RCC 7860 (cell line): ENCODE data around the gene GATC.

Experiments
- DNase-seq: peaks from one replicate; pipeline ENCODE4 v3.0.0-alpha.2; 2015; ENCODE audit warnings: low spot score
- FAIRE-seq: peaks from 2 replicates; lab custom pipeline; 2012; peaks lifted over from hg19 to GRCh38; lab: Jason Lieb, UNC

GATC gene

GRCh38 chr12:120445911-120446843 lies at the start of gene GATC, which contains the start of gene TRIAP1:
TSS of gene GATC (plus strand) at chr12:120446444. CDS start at chr12:120446481, 37 bp downstream.
TSS of gene TRIAP1 (minus strand) at chr12:120446384. CDS start at chr12:120446372, 12 bp downstream.
- peak; percentile 59 for DNase-seq

GRCh38 chr12:120397824-120398540 lies 48.3 kb upstream of the GATC start:
- FAIRE-seq = no peak

More at GRCh38 chr12:120445911-120446843, at the start of gene GATC, which contains the start of gene TRIAP1:
- no peak for FAIRE-seq

GRCh38 chr12:120399531-120399930 lies 46.7 kb upstream of the GATC start:
- FAIRE-seq (no peak), DNase-seq (no peak)

More at GRCh38 chr12:120397824-120398540, 48.3 kb upstream of the GATC start:
- no peak for DNase-seq

GRCh38 chr12:120402217-120402616 lies 44.0 kb upstream of the GATC start:
- no peak for FAIRE-seq
- no peak for DNase-seq

GRCh38 chr12:120403869-120404268 lies 42.4 kb upstream of the GATC start:
- no peak for FAIRE-seq

GRCh38 chr12:120404271-120404670 lies 42.0 kb upstream of the GATC start:
- no peak for FAIRE-seq
- no peak for DNase-seq

More at GRCh38 chr12:120403869-120404268, 42.4 kb upstream of the GATC start:
- no peak for DNase-seq

- no peak for FAIRE-seq
These were observed 40.2 kb upstream of the GATC start for GRCh38 chr12:120406069-120406468.

GRCh38 chr12:120406553-120406952 lies 39.7 kb upstream of the GATC start:
- FAIRE-seq (no peak), DNase-seq (no peak)

More at GRCh38 chr12:120406069-120406468, 40.2 kb upstream of the GATC start:
- no peak for DNase-seq

- DNase-seq (no peak), FAIRE-seq (no peak)
These were observed 37.5 kb upstream of the GATC start for GRCh38 chr12:120408771-120409170.

GRCh38 chr12:120412421-120412820 lies 33.8 kb upstream of the GATC start:
- DNase-seq (no peak), FAIRE-seq (no peak)

GRCh38 chr12:120413901-120414695 lies 32.1 kb upstream of the GATC start:
- no peak for FAIRE-seq
- DNase-seq = no peak

GRCh38 chr12:120416490-120417216 lies 29.6 kb upstream of the GATC start:
- FAIRE-seq = no peak
- no peak for DNase-seq

- DNase-seq (no peak), FAIRE-seq (no peak)
These were observed 28.2 kb upstream of the GATC start for GRCh38 chr12:120417917-120418580.

GRCh38 chr12:120421701-120422100 lies 24.5 kb upstream of the GATC start:
- DNase-seq (no peak), FAIRE-seq (no peak)

- FAIRE-seq (no peak), DNase-seq (no peak)
These were observed 23.3 kb upstream of the GATC start for GRCh38 chr12:120422892-120423456.

- no peak for DNase-seq
- no peak for FAIRE-seq
These were observed 20.4 kb upstream of the GATC start for GRCh38 chr12:120425797-120426196.

- no peak for FAIRE-seq
- no peak for DNase-seq
These were observed 17.5 kb upstream of the GATC start for GRCh38 chr12:120428597-120429229.

- FAIRE-seq = no peak
- DNase-seq = no peak
These were observed 16.9 kb upstream of the GATC start for GRCh38 chr12:120429368-120429767.
